HG02970 (cell line): ENCODE results near the gene GJA8.
"Not testable (repeated sequence)": the region's sequence is repeated elsewhere in the genome, so short reads cannot be mapped to it uniquely, and the experiment has no call there.

ENCODE experiments used
- ATAC-seq: cut with Tn5 transposase; IDR thresholded peaks from one replicate; pipeline ENCODE4 v1.9.1; 2021; ENCODE audit warnings: mild to moderate bottlenecking, moderate library complexity, moderate number of reproducible peaks; ENCODE audit not compliant: unreplicated experiment, low FRiP score

Gene GJA8

GRCh38 chr1:147927215-147927614 is 24.6 kb downstream of the GJA8 start:
- not testable (repeated sequence) for ATAC-seq

DNA sequence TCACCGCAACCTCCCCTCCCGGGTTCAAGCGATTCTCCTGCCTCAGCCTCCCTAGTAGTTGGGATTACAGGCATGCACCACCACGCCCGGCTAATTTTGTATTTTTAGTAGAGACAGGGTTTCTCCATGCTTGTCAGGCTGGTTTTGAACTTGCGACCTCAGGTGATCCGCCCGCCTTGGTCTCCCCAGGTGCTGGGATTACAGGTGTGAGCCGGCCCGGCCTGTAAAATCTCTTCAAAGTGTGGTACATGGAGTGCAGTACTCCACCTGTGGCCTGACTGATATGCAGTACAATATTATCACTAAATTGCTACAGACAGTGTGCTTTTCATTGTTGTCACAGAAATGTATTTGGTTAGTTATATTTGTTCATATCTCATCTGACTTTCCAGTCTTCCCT is 25.1 kb downstream of the GJA8 start:
- ATAC-seq, result not testable (repeated sequence)

GRCh38 chr1:147928236-147929132 is 25.9 kb downstream of the GJA8 start, which contains the start of gene GPR89B:
Gene GPR89B (plus strand): TSS chr1:147928420. CDS start chr1:147928537, 117 bp downstream.
- ATAC-seq, result peak; percentile 93

DNA sequence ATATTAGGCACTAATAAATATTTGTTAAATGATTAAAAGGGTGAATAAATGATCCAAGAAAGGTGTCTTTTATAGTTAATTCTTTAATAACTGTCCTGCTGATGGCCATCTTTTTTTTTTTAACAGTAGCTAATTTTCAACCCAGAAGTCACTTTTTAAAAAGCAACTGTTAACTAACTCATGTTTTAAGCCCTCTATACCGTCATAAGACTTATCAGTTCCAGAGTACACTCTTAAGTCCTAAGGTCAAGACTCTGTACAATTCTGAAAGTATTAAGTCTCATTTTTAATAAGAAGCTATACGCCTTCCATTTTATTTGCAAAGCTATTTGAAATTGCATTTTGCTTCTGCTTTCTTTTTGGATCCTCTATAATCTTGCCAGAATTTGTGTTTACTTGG is 28.5 kb downstream of the GJA8 start:
- ATAC-seq, result not testable (repeated sequence)

DNA sequence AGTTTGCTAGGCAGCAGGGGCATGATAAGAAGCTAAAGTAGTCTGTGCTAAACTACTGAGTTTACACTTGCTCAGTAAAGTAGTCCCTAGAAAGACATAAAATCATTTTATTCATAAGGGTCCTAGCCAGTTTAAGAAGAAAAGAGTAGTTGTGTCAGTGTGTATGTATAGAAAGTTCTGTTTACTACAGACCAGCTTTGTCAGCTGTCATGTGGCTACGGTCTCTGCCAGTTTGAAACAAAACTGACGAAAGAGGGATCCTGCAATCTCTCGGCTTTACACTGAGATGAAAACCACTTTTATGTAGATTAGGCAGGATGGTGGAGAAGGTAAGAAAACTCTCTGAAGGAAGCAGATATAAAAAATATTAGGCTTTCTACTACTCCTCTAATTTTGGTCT is 32.7 kb downstream of the GJA8 start:
- ATAC-seq, result not testable (repeated sequence)

- not testable (repeated sequence) for ATAC-seq
Measured at GRCh38 chr1:147940456-147940855, 37.9 kb downstream of the GJA8 start.

- not testable (repeated sequence) for ATAC-seq
Measured at GRCh38 chr1:147942563-147942962, 40.0 kb downstream of the GJA8 start.

- ATAC-seq, result not testable (repeated sequence)
Measured at GRCh38 chr1:147949517-147949916, 46.9 kb downstream of the GJA8 start.
